ENCODE results near the gene CUX1.

GRCh38 chr7:102214477-102215072, 397.1 kb downstream of the CUX1 start:
- TF ChIP-seq CTCF (IDR thresholded peaks at IDR 0.05): no peak
- no peak for TF ChIP-seq POLR2A (IDR thresholded peaks at IDR 0.05)

All from uterus (tissue), 2 donors.